Left kidney (tissue), 8 donors: ENCODE data around the gene ENTHD1. TPM values are rescaled to one million over a fixed set of nuclear protein-coding genes. Genes with fewer than 3 reads are reported as not detected.

Experiments used
- DNase-seq: peaks from one replicate; pipeline ENCODE4 v3.0.0-alpha.2; 2013
- long read RNA-seq, 8 donors: transcript quantifications; one replicate each; lab custom pipeline, GENCODE V29; 2026
- polyA plus RNA-seq: library from polyadenylated mRNA; unstranded; fragments of 120-200 nt; gene quantifications from one replicate; pipeline ENCODE4 v1.2.1, GENCODE V29; 2013; ENCODE audit not compliant: insufficient read length

ENTHD1 gene
- polyA plus RNA-seq: not detected
- long read RNA-seq, donor 1: 0 reads
- long read RNA-seq, donor 2: 0 reads
- long read RNA-seq, donor 3: 0 reads
- long read RNA-seq, donor 4: 0 reads
- long read RNA-seq, donor 5: 0 reads
- long read RNA-seq, donor 6: 0 reads
- long read RNA-seq, donor 7: 0 reads
- long read RNA-seq, donor 8: 0 reads

DNA sequence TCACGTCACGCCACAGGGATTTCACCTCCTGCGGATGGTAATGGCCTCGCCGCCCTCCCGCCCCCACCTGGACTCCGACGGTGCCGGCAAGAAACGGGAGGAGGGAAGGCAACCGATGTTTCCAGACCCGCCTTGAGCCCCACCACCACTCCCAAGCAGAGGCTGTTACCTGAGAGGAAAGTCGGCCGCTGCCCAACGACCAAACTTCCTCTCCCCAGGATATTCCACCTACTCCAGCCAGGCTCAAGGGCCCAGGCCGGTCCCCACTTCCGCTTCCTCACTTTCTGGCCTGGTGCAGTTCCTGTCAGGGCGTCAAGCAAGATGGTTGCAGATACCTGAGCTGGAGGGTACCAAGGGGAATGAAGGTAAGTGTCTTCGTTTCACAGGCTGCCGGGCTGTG lies at the start of gene ENTHD1:
Gene ENTHD1 (minus strand): TSS at position 235 of the 400 bp plus-strand sequence. CDS start 6,012 bp downstream, outside the sequence.
- no peak for DNase-seq

DNA sequence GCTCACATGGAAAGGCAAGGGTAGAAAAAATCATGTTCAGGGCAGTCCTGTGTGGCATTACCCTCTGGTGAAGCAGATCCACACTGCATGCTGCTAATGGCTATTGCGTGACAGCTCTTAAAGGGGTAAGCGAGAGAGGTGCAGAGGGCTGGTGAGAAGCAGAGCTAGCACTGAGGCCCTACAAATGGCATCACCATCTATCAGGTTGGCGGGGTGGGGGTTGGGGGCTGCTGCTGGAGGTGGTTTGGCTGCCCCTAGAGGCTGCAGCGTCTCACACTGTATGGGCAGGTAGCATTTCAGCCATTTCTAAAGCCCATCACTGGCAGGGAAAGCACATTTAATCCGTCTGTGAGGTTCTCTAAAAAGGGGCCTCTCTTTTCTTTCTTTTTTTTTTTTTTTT lies 49.8 kb upstream of the ENTHD1 start:
- no peak for DNase-seq

- no peak for DNase-seq
These were observed 49.1 kb upstream of the ENTHD1 start for GRCh38 chr22:39942439-39943230.

DNA sequence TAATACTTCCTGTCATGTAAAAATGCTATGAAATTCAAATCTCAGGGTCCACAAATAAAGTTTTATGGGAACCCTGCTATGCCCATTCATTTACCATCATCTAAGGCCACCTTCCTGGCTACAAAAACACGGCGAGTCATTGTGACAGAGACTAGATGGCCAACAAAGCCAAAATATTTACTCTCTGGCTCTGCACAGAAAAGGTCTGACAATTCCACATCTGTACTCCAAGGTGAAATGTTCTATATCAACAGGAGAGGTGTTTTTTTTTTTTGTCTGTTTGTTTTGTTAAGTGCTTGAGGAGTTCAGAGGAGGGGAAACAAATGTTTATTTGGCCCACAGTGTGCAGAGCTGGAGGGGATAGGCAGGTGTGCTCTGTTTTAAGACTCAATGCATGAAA lies 48.0 kb upstream of the ENTHD1 start:
- no peak for DNase-seq

DNA sequence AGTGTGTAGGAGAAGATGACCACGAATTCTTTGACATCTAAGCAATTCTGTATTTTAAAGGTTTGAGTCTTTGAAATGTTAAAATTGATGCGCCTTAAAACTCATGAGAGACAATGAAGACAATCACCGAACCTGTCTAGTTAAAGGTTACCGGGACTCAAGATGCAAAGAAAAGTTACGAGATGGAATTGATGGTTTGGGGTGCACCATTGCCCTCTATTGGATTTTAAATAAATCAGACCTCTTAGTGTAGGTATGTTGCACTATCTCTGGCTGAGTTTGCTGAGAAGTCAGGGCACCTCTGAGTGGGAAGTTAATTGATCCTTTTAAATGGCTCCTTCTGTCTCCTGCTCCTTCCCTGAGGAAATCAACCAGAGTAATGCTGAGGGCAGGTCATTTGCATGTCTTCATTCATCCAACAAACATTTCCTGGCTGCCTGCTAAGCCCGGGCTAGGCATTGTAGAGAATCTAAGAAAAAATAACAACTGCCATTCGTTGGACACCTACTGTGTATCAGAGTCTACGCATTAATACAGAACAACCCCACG lies 47.3 kb upstream of the ENTHD1 start:
- no peak for DNase-seq

DNA sequence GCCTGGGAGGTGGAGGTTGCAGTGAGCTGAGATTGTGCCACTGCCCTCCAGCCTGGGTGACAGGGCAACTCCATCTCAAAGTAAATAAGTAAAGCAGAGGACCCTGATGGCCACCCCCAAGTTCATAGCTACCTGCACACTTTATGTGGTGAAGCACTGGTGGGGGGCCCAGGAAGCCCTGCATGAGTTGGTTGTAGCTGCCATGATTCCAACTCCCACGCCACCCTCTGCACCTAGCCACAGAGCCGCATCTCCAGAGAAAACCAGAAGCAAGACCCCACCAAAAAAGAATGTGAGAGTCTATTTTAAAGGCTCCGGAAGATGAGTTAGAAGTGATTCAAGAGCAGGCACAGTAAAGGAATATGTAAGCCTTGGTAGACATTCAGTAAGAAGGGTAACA lies 46.3 kb upstream of the ENTHD1 start:
- no peak for DNase-seq

DNA sequence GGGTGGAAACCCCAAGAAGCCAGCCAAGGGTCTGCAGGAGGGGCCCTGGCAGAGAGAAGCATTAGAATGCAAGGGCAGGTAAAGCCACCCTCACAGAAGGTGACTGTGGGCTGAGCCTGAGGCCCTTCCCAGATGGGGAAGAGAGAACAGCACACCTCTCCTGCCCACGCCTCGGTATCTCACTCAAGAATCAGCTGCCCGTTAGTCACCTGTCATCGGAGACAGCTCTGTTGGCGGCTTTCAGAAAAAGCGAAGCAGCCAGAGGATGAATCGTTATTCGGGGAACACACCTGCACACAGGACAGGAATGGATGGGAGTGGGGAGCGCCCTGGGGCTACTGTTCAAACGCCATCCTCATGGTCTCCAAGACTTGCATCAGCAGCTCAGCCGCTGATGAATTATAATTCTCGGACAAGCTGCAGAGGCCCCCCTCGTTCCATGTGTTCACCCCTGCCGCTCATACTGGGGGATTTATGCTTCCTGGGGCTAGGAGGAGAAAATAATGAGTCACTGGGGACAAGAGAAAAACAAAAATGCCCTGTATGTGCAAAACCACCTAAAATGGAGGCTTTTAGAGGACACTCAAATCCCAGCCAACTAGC lies 45.0 kb upstream of the ENTHD1 start:
- no peak for DNase-seq

GRCh38 chr22:39937906-39938305 lies 44.3 kb upstream of the ENTHD1 start:
- DNase-seq: no peak

DNA sequence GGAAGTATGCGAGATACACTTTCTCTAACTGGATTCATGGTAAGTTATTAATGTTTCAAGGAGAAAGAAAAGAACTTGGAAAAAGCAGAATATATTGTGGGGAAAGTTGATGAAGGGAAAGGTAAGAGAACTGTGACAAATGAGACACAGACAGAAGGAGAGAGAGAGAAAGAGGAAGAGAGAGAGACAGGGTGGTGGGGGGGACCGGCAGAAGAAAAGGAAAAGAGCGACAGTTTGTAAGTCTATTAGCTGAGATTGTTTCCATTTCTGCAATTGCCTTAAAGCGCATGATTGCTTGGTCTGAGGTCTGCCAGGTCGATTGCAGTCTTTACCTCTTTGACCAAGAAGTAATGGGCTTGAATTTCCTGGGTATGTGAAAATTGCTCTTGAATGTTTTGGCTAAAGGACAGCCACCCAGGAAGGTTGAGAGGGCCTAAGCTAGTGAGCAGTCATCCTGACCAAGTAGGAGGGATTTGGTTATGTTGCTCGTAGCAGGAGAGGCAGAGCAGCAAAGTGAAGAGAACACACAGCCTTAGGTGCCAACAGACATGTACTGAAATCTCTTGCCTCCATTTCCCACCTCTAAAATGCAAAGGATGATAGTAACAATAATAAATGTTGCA lies 43.1 kb upstream of the ENTHD1 start:
- DNase-seq: no peak

GRCh38 chr22:39935612-39936011 lies 42.1 kb upstream of the ENTHD1 start:
- DNase-seq: no peak

- no peak for DNase-seq
These were observed 41.6 kb upstream of the ENTHD1 start for GRCh38 chr22:39935116-39935515.

GRCh38 chr22:39933741-39934140 lies 40.2 kb upstream of the ENTHD1 start:
- no peak for DNase-seq

DNA sequence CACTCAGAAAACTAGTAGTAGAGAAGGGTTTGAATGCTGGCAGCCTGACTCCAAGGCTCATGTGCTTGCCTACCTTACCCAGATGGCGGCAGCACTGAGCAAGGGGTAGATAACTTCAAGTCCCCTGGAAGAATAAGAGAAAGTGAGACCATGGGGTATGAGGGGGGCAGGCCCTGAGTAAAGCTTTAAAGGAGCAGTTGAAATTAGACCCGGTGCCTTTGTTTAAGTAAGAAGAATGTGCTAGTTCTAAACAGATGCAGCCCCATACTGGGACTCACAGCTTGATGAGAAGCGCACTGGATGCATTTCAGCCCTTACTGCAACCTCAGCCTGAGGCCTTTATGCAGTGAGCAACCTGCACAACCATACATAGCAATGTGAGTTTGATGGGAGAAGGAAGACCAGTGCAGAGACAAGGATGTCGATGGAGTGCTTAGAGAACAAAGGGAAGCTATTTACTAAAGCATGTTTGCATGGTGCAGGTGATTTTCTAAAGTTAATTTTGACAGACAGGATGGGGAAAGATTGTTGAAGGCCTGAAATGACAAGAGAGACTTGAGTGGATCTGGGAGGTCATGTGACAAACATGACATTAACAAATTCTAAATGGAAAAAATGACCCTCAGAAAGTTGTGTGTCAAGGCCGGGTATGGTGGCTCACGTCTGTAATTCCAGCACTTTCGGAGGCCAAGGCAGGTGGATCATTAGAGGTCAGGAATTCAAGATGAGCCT lies 39.5 kb upstream of the ENTHD1 start:
- DNase-seq: no peak

- DNase-seq: no peak
These were observed 38.6 kb upstream of the ENTHD1 start for GRCh38 chr22:39932166-39932565.

DNA sequence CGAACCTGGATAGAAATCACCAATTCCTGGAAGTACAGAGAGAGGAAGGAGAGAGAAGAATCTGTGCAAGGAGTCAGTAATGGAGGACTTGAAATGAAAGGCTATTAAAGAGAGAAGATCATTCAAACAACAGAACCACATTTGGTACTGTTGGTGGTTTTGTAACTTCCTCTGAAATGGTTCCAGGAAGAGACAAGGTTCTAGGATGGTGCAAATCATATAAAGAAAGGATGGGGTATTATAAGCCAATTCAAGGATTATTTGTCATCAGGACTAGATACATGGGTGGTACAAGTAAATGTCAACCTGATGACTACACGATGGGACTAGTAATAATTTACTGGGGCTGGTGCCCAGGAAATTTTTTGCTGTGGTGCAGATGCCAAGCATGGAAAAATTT lies 37.7 kb upstream of the ENTHD1 start:
- no peak for DNase-seq

GRCh38 chr22:39928536-39929520 lies 35.3 kb upstream of the ENTHD1 start:
- DNase-seq: no peak

DNA sequence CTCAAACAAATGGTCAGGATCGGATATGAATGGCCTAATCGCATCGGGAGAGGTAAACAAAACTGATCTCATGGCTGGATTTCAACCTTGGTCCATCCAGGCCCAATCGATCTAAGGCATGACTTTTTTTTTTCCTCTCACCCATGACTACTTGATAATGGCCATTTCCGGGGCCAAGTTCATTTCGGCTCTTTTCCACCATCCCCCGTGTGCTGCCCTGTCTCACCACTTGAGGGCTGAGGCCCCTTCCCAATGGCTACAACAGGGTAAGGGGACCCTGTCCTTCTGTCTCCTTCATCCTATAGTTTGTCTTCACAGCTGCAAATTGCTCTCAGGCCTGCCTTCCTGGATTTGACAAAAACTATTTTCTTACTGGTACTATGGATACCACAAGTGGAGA lies 34.0 kb upstream of the ENTHD1 start:
- no peak for DNase-seq

DNA sequence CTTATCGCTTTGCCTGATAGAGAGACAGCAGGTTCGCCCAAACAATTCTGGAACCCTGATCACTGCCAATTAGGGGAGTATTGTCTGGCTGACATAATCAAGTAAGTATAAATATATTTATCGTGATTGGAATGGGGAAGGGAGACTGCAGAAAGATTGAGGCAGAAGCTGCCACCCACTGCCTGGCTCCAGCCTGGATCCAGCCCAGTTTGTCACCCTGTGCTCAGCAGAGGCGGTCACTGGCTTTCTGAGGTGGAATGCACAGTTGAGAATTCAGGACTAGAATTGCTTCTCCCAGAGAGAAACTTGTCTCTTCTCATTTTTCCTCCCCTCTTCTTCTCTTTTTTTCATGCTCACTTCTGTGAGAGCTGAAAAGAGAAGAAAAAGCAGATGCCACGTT lies 33.2 kb upstream of the ENTHD1 start:
- DNase-seq: no peak

DNA sequence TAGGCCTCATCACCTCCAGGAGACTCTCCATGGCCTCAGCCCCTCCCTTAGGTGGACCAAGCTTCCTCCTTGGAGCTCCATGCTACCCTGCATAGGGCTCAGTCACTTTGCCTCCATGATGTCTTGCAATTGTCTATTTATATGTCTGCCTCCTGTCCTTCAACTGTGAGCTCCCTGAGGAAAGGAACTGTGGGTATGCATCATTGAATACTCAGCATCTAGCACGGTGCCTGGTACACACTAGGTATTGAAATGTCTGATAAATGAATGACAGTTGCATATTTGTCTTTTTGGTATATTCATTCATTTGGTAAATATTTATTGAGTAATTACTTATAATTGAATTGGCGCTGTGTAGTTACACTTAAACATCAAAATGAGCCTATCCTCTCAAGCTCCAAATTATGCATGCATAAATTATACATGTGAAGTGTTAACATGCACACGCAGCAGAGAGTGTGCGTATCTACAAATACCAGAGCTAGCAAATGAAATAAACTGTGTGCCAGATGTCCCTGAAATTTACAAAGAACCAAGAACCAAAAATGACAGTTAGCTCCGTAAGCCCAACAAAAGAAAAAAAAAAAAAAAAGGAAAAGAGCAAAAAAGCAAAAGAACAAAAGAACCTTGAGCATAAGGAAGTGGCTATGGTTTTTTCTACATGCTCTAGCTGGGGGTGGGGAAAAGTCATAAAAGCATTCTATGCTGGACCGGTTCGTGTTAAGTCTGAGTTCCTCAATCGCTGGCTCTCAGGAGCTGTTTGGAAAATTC lies 32.5 kb upstream of the ENTHD1 start:
- no peak for DNase-seq

DNA sequence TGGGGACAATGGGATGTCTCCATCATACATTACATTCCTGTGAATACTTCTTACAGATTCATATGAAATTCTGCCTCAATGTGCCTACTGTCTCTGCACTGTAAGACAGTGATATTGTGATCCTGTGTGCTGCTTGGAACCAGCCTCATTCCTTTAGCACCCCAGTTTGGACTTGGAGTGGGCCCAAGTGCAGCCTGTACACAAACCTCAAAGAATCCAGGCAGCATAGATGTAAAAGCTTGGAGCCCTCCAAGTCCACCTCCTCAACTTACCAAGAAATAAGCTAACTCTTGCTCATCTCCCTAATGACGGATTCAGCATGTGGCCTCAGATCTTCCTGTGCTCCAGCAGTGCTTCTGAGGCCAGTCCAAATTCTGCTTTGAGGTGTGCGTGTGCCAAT lies 31.7 kb upstream of the ENTHD1 start:
- no peak for DNase-seq
